K562 (cell line): ENCODE measurements around the gene DLG4. TPM values are rescaled to one million over a fixed set of nuclear protein-coding genes. Genes with fewer than 3 reads are reported as not detected.

ENCODE experiments used
- ATAC-seq: fragments of 200-7000 bp; cut with Tn5 transposase; 3 replicates; pipeline ENCODE4 v1.9.1; 2020; ENCODE audit warnings: moderate library complexity
- BruUV-seq: library from RNA; stranded (reverse); fragments of 400-500 nt; replicated peaks from 2 replicates; lab custom pipeline; 2021; lab: Mats Ljungman, UMichigan
- CTCF ChIA-PET: fragments of 300-600 bp; formaldehyde crosslinking; extraction: SDS; loops from one replicate; lab custom pipeline; 2021; ENCODE audit warnings: low intra/inter-chr PET ratio; lab: Yijun Ruan, JAX
- POLR2A ChIA-PET: fragments of 300-600, 350-650 bp; sonication (Branson Sonifier 250); formaldehyde crosslinking; extraction: SDS; loops from one replicate; lab custom pipeline; 2021; ENCODE audit warnings: antibody characterized with exemption, inconsistent platforms; lab: Yijun Ruan, JAX
- DNase-seq, 4 experiments: peaks; one replicate each; pipeline versions ENCODE4 v3.0.0 to v3.0.0-alpha.2; 2011 to 2018; ENCODE audit warnings: low spot score in 3 of 4, mixed read lengths in 3 of 4; ENCODE audit errors: extremely low read depth in 1 of 4
- FAIRE-seq: peaks from 2 replicates; lab custom pipeline; 2011; peaks lifted over from hg19 to GRCh38; lab: Jason Lieb, UNC
- H2AFZ ChIP-seq: 2 replicates; pipeline ENCODE4 v1.6.0; 2011; ENCODE audit warnings: low read depth, low read length, control low read depth, inconsistent platforms
- H3K27ac ChIP-seq: fragments of 200-600 bp; 3 replicates; pipeline ENCODE4 v1.8.0; 2011; ENCODE audit warnings: low read depth, mild to moderate bottlenecking, control low read depth, inconsistent platforms, low read length, moderate library complexity, mixed read lengths; ENCODE audit errors: extremely low read depth
- H3K27me3 ChIP-seq, 2 experiments: fragments of 300-600 bp in 1 of 2; 2 replicates in 1 of 2; 3 replicates in 1 of 2; pipeline versions ENCODE4 v1.6.0 to v1.8.0; 2011; ENCODE audit warnings: inconsistent platforms in 2 of 2, low read length in 2 of 2, mild to moderate bottlenecking in 1 of 2, mixed read lengths in 1 of 2, moderate library complexity in 1 of 2; ENCODE audit not compliant: control insufficient read depth in 2 of 2, insufficient read depth in 2 of 2
- H3K36me3 ChIP-seq: fragments of 300-600 bp; 3 replicates; pipeline ENCODE4 v1.8.0; 2011; ENCODE audit warnings: mild to moderate bottlenecking, low read length, inconsistent platforms; ENCODE audit not compliant: control insufficient read depth, insufficient read depth
- H3K4me1 ChIP-seq, 2 experiments: fragments of 200-600 bp in 1 of 2; replicated peaks in 1 of 2; 2 replicates in 1 of 2; 3 replicates in 1 of 2; pipeline versions ENCODE4 v1.5.1 to v1.8.0; 2011; ENCODE audit warnings: inconsistent platforms in 2 of 2, low read length in 2 of 2, mild to moderate bottlenecking in 1 of 2, mixed read lengths in 1 of 2, moderate library complexity in 1 of 2; ENCODE audit not compliant: control insufficient read depth in 2 of 2, insufficient read depth in 2 of 2
- H3K4me2 ChIP-seq: 2 replicates; pipeline ENCODE4 v1.6.1; 2011; ENCODE audit warnings: low read length, control low read depth, inconsistent platforms, mixed read lengths; ENCODE audit not compliant: insufficient read depth
- H3K4me3 ChIP-seq: fragments of 200-600 bp; sonication (generic), shearing (Covaris generic); 2 replicates; pipeline ENCODE4 v1.5.1; 2016; ENCODE audit warnings: control low read depth, inconsistent platforms
- H3K79me2 ChIP-seq: fragments of 200-600 bp; 3 replicates; pipeline ENCODE4 v1.8.0; 2011; ENCODE audit warnings: low read length, inconsistent platforms; ENCODE audit not compliant: control insufficient read depth, insufficient read depth
- H3K9ac ChIP-seq, 2 experiments: 2 replicates each; pipeline versions ENCODE4 v1.6.0 to v1.6.1; 2011; ENCODE audit warnings: low read depth in 2 of 2, low read length in 2 of 2, control low read depth in 1 of 2, inconsistent platforms in 1 of 2, mild to moderate bottlenecking in 1 of 2, mixed read lengths in 1 of 2; ENCODE audit not compliant: insufficient read depth in 1 of 2
- H3K9me1 ChIP-seq: one replicate; pipeline ENCODE4 v1.6.0; 2011; ENCODE audit warnings: inconsistent platforms, mild to moderate bottlenecking, low read length, moderate library complexity; ENCODE audit not compliant: control insufficient read depth, insufficient read depth
- H3K9me3 ChIP-seq: replicated peaks from 2 replicates; pipeline ENCODE4 v1.5.1; 2011; ENCODE audit warnings: low read depth, low read length, inconsistent platforms; ENCODE audit not compliant: control insufficient read depth, insufficient read depth
- H4K20me1 ChIP-seq: replicated peaks from 2 replicates; pipeline ENCODE4 v1.6.1; 2011; ENCODE audit warnings: low read length, inconsistent platforms, mixed read lengths; ENCODE audit not compliant: control insufficient read depth, insufficient read depth
- CUX1 ChIP-seq: fragments of 200-800 bp; sonication (Bioruptor generic); IDR thresholded peaks from 2 replicates; pipeline ENCODE4 v1.6.1; 2016; ENCODE audit warnings: missing genetic modification characterization, missing compliant biosample characterization
- EZH2 ChIP-seq: IDR thresholded peaks from 2 replicates; pipeline ENCODE4 v1.6.1; 2012; ENCODE audit warnings: low read depth, mild to moderate bottlenecking, inconsistent platforms, low read length, borderline replicate concordance
- GTF2B ChIP-seq: IDR thresholded peaks from 2 replicates; pipeline ENCODE4 v1.6.1; 2011; ENCODE audit not compliant: insufficient read length; ENCODE audit errors: extremely low read depth
- RBFOX2 ChIP-seq: fragments of 200-400 bp; formaldehyde crosslinking; IDR thresholded peaks from 2 replicates; pipeline ENCODE4 v1.6.1; 2017; ENCODE audit warnings: low read depth, mild to moderate bottlenecking, low read length, moderate library complexity
- WGBS: fragments of 100-300 bp; shearing (Covaris generic); methylation state at CpG from one replicate; pipeline ENCODE4 v1.1.6; 2016; ENCODE audit warnings: low coverage, mixed read lengths; ENCODE audit not compliant: insufficient coverage; ENCODE audit errors: missing lambda C conversion rate; 5-methylcytosine and 5-hydroxymethylcytosine counted together
- in situ Hi-C: fragments of 300-500 bp; cut with MboI; formaldehyde crosslinking; loops from 4 replicates; pipeline ENCODE4 v1.15.0; 2018; ENCODE audit warnings: inconsistent platforms, mixed read lengths
- intact Hi-C: fragments of 100-400 bp; cut with micrococcal nuclease; formaldehyde crosslinking; loops from 2 replicates; pipeline ENCODE4 v1.14.2; 2022
- polyA plus RNA-seq, 8 experiments: library from polyadenylated mRNA; depleted of rRNA in 4 of 8; stranded (reverse) in 5 of 8; unstranded in 3 of 8; fragments of >200 nt; fragmentation: Nextera tagmentation in 2 of 8; fragmentation: Illumina TruSeq in 1 of 8; extraction: Ambion mirVana in 2 of 8; extraction: Trizol in 1 of 8; gene quantifications; 2 replicates each; pipeline versions ENCODE4 v1.2.1 to v1.2.3, GENCODE V29; 2011 to 2014; ENCODE audit warnings: inconsistent platforms in 1 of 8, missing spikeins in 1 of 8
- total RNA-seq, 7 experiments: library from RNA; depleted of rRNA in 6 of 7; stranded (reverse); fragments of >200 nt in 6 of 7; fragmentation: Illumina TruSeq in 2 of 7; extraction: Trizol in 2 of 7; gene quantifications; 2 replicates each; pipeline versions ENCODE4 v1.2.1 to v1.2.3, GENCODE V29; 2011 to 2021; ENCODE audit warnings: low replicate concordance in 1 of 7

Gene DLG4
- total and polyA plus RNA-seq, 9 of the 15 experiments (the other 6 are each of a cell fraction or from before 2014, with no cell fraction given) = 0.03 to 12.0 (median 4.1) TPM

GRCh38 chr17:7226721-7227710, 7.4 kb upstream of the DLG4 start:
- no peak overlapping the region for H3K4me3 ChIP-seq
- FAIRE-seq = no peak
- peak overlapping the region in 1 of 2 experiments; percentile 7; a peak in 1 of 4 replicates for H3K9ac ChIP-seq
- no peaks in the 10 kb centered on the region for H3K9me3 ChIP-seq
- DNase-seq = no peak
- H3K4me2 ChIP-seq = no peak overlapping the region
- POLR2A ChIA-PET = interaction anchor here (0.7 kb wide), 1 partner anchor 15 kb away, joined by 4 read pairs; no protein-coding TSS in a partner anchor
- 95% methylated on average over 27 of the region's 31 CpGs for WGBS
- intact Hi-C loops = no loop called here
- no peak overlapping the region for H2AFZ ChIP-seq
- CTCF ChIA-PET = no interaction called here
- H3K9me1 ChIP-seq = peaks cover 1% of the 10 kb centered on the region
- TF ChIP-seq GTF2B (no peak), EZH2 (no peak), RBFOX2 (peak; percentile 36; the same call in 1 of the 2 replicates), CUX1 (no peak)
- no peaks in the 10 kb centered on the region for H3K27me3 ChIP-seq
- in situ Hi-C loops = no loop called here
- peaks cover 3 to 28% of the 10 kb centered on the region in 2 experiments; a peak in 4 of 5 replicates for H3K4me1 ChIP-seq
- peaks cover 4% of the 10 kb centered on the region for H4K20me1 ChIP-seq
- H3K27ac ChIP-seq = no peak overlapping the region
- ATAC-seq = no peak
- peaks cover 92% of the 10 kb centered on the region; the same call in 2 of the 3 replicates for H3K36me3 ChIP-seq
- BruUV-seq = no TSS peak
- H3K79me2 ChIP-seq = peaks cover 19% of the 10 kb centered on the region
